ENCODE results near the gene CADPS.
"Not testable (repeated sequence)": the region's sequence is repeated elsewhere in the genome, so short reads cannot be mapped to it uniquely, and the experiment has no call there.

The CADPS gene

GRCh38 chr3:62592408-62592807 is 282.8 kb downstream of the CADPS start:
- Histone ChIP-seq H3K4me3 (no peak overlapping the region), H3K36me3 (no peaks in the 10 kb centered on the region), H3K4me2 (no peak overlapping the region), H3K4me1 (no peaks in the 10 kb centered on the region), H3K27me3 (no peaks in the 10 kb centered on the region), H3K27ac (no peak overlapping the region), H4K20me1 (no peaks in the 10 kb centered on the region), H3K9ac (no peak overlapping the region), H3K9me3 (no peaks in the 10 kb centered on the region)
- no peak for TF ChIP-seq Cebpa-rat (IDR thresholded peaks at IDR 0.05)

GRCh38 chr3:62589078-62589477 is 286.1 kb downstream of the CADPS start:
- H3K27ac ChIP-seq: no peak overlapping the region
- no peak overlapping the region for H3K9ac ChIP-seq
- no peaks in the 10 kb centered on the region for H3K4me1 ChIP-seq
- no peak overlapping the region for H3K4me2 ChIP-seq
- no peaks in the 10 kb centered on the region for H4K20me1 ChIP-seq
- no peak overlapping the region for H3K4me3 ChIP-seq
- TF ChIP-seq Cebpa-rat (IDR thresholded peaks at IDR 0.05): no peak
- no peaks in the 10 kb centered on the region for H3K27me3 ChIP-seq
- no peaks in the 10 kb centered on the region for H3K36me3 ChIP-seq
- no peaks in the 10 kb centered on the region for H3K9me3 ChIP-seq

GRCh38 chr3:62587579-62588031 is 287.6 kb downstream of the CADPS start:
- Histone ChIP-seq H3K27ac (no peak overlapping the region), H4K20me1 (no peaks in the 10 kb centered on the region), H3K27me3 (no peaks in the 10 kb centered on the region), H3K4me2 (no peak overlapping the region), H3K9ac (no peak overlapping the region), H3K9me3 (no peaks in the 10 kb centered on the region), H3K4me3 (no peak overlapping the region), H3K36me3 (no peaks in the 10 kb centered on the region), H3K4me1 (no peaks in the 10 kb centered on the region)
- no peak for TF ChIP-seq Cebpa-rat (IDR thresholded peaks at IDR 0.05)

- Histone ChIP-seq H3K4me3 (no peak overlapping the region), H3K9ac (no peak overlapping the region), H3K4me2 (no peak overlapping the region), H3K4me1 (no peaks in the 10 kb centered on the region), H4K20me1 (no peaks in the 10 kb centered on the region), H3K27ac (no peak overlapping the region), H3K36me3 (no peaks in the 10 kb centered on the region), H3K9me3 (no peaks in the 10 kb centered on the region), H3K27me3 (no peaks in the 10 kb centered on the region)
- no peak for TF ChIP-seq Cebpa-rat (IDR thresholded peaks at IDR 0.05)
These were observed 288.0 kb downstream of the CADPS start for GRCh38 chr3:62587169-62587568.

GRCh38 chr3:62586356-62586755 is 288.9 kb downstream of the CADPS start:
- Histone ChIP-seq H3K4me2 (no peak overlapping the region), H3K27me3 (no peaks in the 10 kb centered on the region), H3K36me3 (no peaks in the 10 kb centered on the region), H4K20me1 (no peaks in the 10 kb centered on the region), H3K9me3 (no peaks in the 10 kb centered on the region), H3K9ac (no peak overlapping the region), H3K27ac (no peak overlapping the region), H3K4me3 (no peak overlapping the region), H3K4me1 (no peaks in the 10 kb centered on the region)
- TF ChIP-seq Cebpa-rat (IDR thresholded peaks at IDR 0.05): no peak

- no peaks in the 10 kb centered on the region for H3K36me3 ChIP-seq
- H3K27me3 ChIP-seq: no peaks in the 10 kb centered on the region
- TF ChIP-seq Cebpa-rat (IDR thresholded peaks at IDR 0.05): no peak
- no peaks in the 10 kb centered on the region for H3K4me1 ChIP-seq
- no peak overlapping the region for H3K4me3 ChIP-seq
- H3K4me2 ChIP-seq: no peak overlapping the region
- no peaks in the 10 kb centered on the region for H3K9me3 ChIP-seq
- no peaks in the 10 kb centered on the region for H4K20me1 ChIP-seq
- no peak overlapping the region for H3K9ac ChIP-seq
- no peak overlapping the region for H3K27ac ChIP-seq
These were observed 289.4 kb downstream of the CADPS start for GRCh38 chr3:62585861-62586260.

GRCh38 chr3:62584636-62585035 is 290.6 kb downstream of the CADPS start:
- Histone ChIP-seq H3K4me3 (no peak overlapping the region), H3K27ac (no peak overlapping the region), H4K20me1 (no peaks in the 10 kb centered on the region), H3K4me2 (no peak overlapping the region), H3K9ac (no peak overlapping the region), H3K27me3 (no peaks in the 10 kb centered on the region), H3K36me3 (no peaks in the 10 kb centered on the region), H3K9me3 (peaks cover 3% of the 10 kb centered on the region), H3K4me1 (no peaks in the 10 kb centered on the region)
- no peak for TF ChIP-seq Cebpa-rat (IDR thresholded peaks at IDR 0.05)

- no peak overlapping the region for H3K27ac ChIP-seq
- H3K4me1 ChIP-seq: no peaks in the 10 kb centered on the region
These were observed 292.6 kb downstream of the CADPS start for GRCh38 chr3:62582495-62583172.

GRCh38 chr3:62580485-62580884 is 294.7 kb downstream of the CADPS start:
- not testable (repeated sequence) for H4K20me1 ChIP-seq, H3K4me3 ChIP-seq, H3K9me3 ChIP-seq, H3K4me2 ChIP-seq, H3K27ac ChIP-seq, H3K36me3 ChIP-seq, H3K27me3 ChIP-seq, H3K9ac ChIP-seq, H3K4me1 ChIP-seq

More at GRCh38 chr3:62582495-62583172, 292.6 kb downstream of the CADPS start:
- no peak overlapping the region for H3K4me2 ChIP-seq
- TF ChIP-seq Cebpa-rat (IDR thresholded peaks at IDR 0.05): no peak
- H3K27me3 ChIP-seq: no peaks in the 10 kb centered on the region
- H4K20me1 ChIP-seq: no peaks in the 10 kb centered on the region
- H3K9ac ChIP-seq: no peak overlapping the region
- peaks cover 7% of the 10 kb centered on the region for H3K9me3 ChIP-seq
- no peaks in the 10 kb centered on the region for H3K36me3 ChIP-seq
- no peak overlapping the region for H3K4me3 ChIP-seq

- no peaks in the 10 kb centered on the region for H4K20me1 ChIP-seq
- peaks cover 7% of the 10 kb centered on the region for H3K9me3 ChIP-seq
- H3K4me3 ChIP-seq: no peak overlapping the region
- no peaks in the 10 kb centered on the region for H3K36me3 ChIP-seq
- H3K9ac ChIP-seq: no peak overlapping the region
- no peaks in the 10 kb centered on the region for H3K27me3 ChIP-seq
- no peaks in the 10 kb centered on the region for H3K4me1 ChIP-seq
- H3K27ac ChIP-seq: no peak overlapping the region
- TF ChIP-seq Cebpa-rat (IDR thresholded peaks at IDR 0.05): no peak
- H3K4me2 ChIP-seq: no peak overlapping the region
These were observed 298.1 kb downstream of the CADPS start for GRCh38 chr3:62577153-62577552.
